Measurements from ENCODE around the gene SLC35A3.

GRCh38 chr1:100050139-100050538 is 80.3 kb downstream of the SLC35A3 start:
- no peak for TF ChIP-seq POLR2A (IDR thresholded peaks at IDR 0.05; ENCODE audit: low read depth, low read length)
- TF ChIP-seq CTCF (IDR thresholded peaks at IDR 0.05 in 2 of 3, conservative IDR thresholded peaks at IDR 0.05 in 1 of 3; ENCODE audit: control insufficient read depth in 2 of 3, extremely low read depth in 1 of 3, insufficient read depth in 1 of 3, low read depth in 3 of 3, low read length in 3 of 3): no peak
- TF ChIP-seq POLR2AphosphoS5 (IDR thresholded peaks at IDR 0.05; ENCODE audit: low read length): no peak
- TF ChIP-seq ASH2L (IDR thresholded peaks at IDR 0.05; ENCODE audit: borderline replicate concordance, low read depth): no peak
- no peak for TF ChIP-seq USF2 (IDR thresholded peaks at IDR 0.05; ENCODE audit: borderline replicate concordance, low read depth, low read length)
- no peak for TF ChIP-seq FOS (IDR thresholded peaks at IDR 0.05; ENCODE audit: borderline replicate concordance, extremely low read depth, insufficient read length)
- TF ChIP-seq CBFB (IDR thresholded peaks at IDR 0.05; ENCODE audit: low read depth): no peak
- no peak for TF ChIP-seq BRCA1 (IDR thresholded peaks at IDR 0.05; ENCODE audit: low read depth, low read length)
- TF ChIP-seq GABPA (IDR thresholded peaks at IDR 0.05; ENCODE audit: low read depth): no peak
- no peak; the same call in 1 of the 2 replicates for TF ChIP-seq RELB (IDR thresholded peaks at IDR 0.05; ENCODE audit: low read depth)
